Upper lobe of left lung (tissue), 6 donors: ENCODE data around the gene TNFAIP8. TPM values are rescaled to one million over a fixed set of nuclear protein-coding genes. Genes with fewer than 3 reads are reported as not detected.

ENCODE experiments used
- ATAC-seq, 2 donors: fragments of 200-7000 bp; cut with Tn5 transposase; one replicate each; pipeline ENCODE4 v1.9.1; 2022; ENCODE audit warnings: mild to moderate bottlenecking in 2 of 2, moderate library complexity in 2 of 2; ENCODE audit not compliant: low FRiP score in 2 of 2
- DNase-seq, 2 donors: peaks; one replicate each; pipeline ENCODE4 v3.0.0-alpha.2; 2019 to 2020
- H3K27ac ChIP-seq, 4 donors: fragments of 200-600 bp; sonication (generic); one replicate each; pipeline ENCODE4 v1.5.1; 2016 to 2019
- H3K27me3 ChIP-seq, 4 donors: fragments of 200-600 bp; sonication (generic); one replicate each; pipeline ENCODE4 v1.5.1; 2017 to 2019
- H3K36me3 ChIP-seq, 4 donors: fragments of 200-600 bp; sonication (generic); one replicate each; pipeline ENCODE4 v1.5.1; 2016 to 2019
- H3K4me1 ChIP-seq, 4 donors: fragments of 200-600 bp; sonication (generic); one replicate each; pipeline ENCODE4 v1.5.1; 2018 to 2019
- H3K4me3 ChIP-seq, 4 donors: fragments of 200-600 bp; sonication (generic); one replicate each; pipeline ENCODE4 v1.5.1; 2017 to 2019; ENCODE audit warnings: mild to moderate bottlenecking in 2 of 4, moderate library complexity in 1 of 4
- H3K9me3 ChIP-seq, 4 donors: fragments of 200-600 bp; sonication (generic); one replicate each; pipeline ENCODE4 v1.5.1; 2018 to 2019
- CTCF ChIP-seq, 6 experiments: fragments of 450-650 bp in 4 of 6; fragments of 200-600 bp in 2 of 6; sonication (generic) in 2 of 6; IDR thresholded peaks; one replicate each; pipeline ENCODE4 v1.5.1; 2016 to 2019; ENCODE audit warnings: antibody characterized with exemption in 6 of 6
- EP300 ChIP-seq, 4 donors: sonication (generic); formaldehyde crosslinking; IDR thresholded peaks; one replicate each; pipeline ENCODE4 v1.5.1; 2017; ENCODE audit warnings: antibody characterized with exemption in 4 of 4, control low read depth in 2 of 4
- POLR2A ChIP-seq, 4 donors: fragments of 450-650 bp; IDR thresholded peaks; one replicate each; pipeline ENCODE4 v1.5.1; 2016 to 2017; ENCODE audit warnings: antibody characterized with exemption in 4 of 4, mild to moderate bottlenecking in 2 of 4
- POLR2AphosphoS5 ChIP-seq, 2 donors: sonication (generic); formaldehyde crosslinking; IDR thresholded peaks; one replicate each; pipeline ENCODE4 v1.5.1; 2017; ENCODE audit warnings: antibody characterized with exemption in 2 of 2
- WGBS, 2 donors: methylation state at CpG; one replicate each; pipeline ENCODE4 v1.1.5; 2017 to 2018; 5-methylcytosine and 5-hydroxymethylcytosine counted together
- total RNA-seq, 6 donors: library from RNA; depleted of rRNA in 4 of 6; stranded (reverse); fragments of >200 nt in 4 of 6; gene quantifications; one replicate each; pipeline versions ENCODE4 v1.1.0 to v1.2.1, GENCODE V29; 2016 to 2021
- donor health status: DM: no; HTN: no; CAD: no; lungs with moderate emphysema.
- donor health status: DM: no; HTN: yes; CAD: no; lungs with severe emphysema.

TNFAIP8 gene
- total RNA-seq, 6 donors from 2014 or later = 14.7 to 33.2 (median 19.7) TPM

DNA sequence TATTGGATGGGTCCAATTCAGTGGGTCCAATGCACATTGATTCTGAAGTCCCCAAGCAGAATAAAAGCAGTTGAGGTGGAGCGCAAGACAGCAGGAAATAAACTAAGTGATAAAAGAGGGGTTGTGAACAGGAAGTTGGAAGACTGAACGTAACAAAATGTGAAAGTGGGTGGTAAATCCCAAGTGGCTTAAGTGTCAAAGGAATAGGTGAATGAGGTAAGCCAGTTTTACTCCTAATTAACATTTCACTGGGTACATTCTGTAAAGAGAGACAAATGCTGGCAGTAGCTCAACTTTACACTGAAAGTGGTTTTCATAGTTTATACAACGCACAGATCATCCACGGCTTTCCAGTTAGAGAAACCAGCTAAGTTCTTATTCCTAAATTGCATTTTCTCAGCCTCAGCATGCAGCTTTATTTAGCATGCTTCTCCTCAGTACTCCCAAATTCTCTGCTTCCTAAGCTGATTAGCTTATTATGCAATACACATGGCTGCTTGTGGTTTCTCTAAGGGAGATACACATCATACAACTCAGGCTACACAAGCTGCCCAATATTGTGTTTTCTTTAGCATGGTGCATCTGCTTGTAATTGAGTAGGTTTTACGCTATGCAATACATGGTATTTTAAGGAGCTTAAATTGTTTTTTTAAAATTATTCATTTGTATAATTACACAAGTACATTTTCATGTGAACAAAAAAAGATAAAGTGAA is 62.2 kb downstream of the TNFAIP8 start:
- WGBS, 2 donors = 40 to 48% methylated on average over 5 of the region's 5 CpGs
- TF ChIP-seq POLR2AphosphoS5 (IDR thresholded peaks at IDR 0.05) (no peak), EP300 (IDR thresholded peaks at IDR 0.05) (peak in 1 of 4 donors; percentile 31)
- Histone ChIP-seq H3K36me3 (no peaks in the 10 kb centered on the region), H3K27me3 (no peaks in the 10 kb centered on the region), H3K4me3 (no peak overlapping the region), H3K4me1 (peaks cover 5 to 34% (median 10%) of the 10 kb centered on the region in 4 donors), H3K9me3 (no peaks in the 10 kb centered on the region), H3K27ac (peak overlapping the region in 3 of 4 donors; percentile 39 to 57 (median 46))
- ATAC-seq (peak in 1 of 2 donors; percentile 69), DNase-seq (no peak)

DNA sequence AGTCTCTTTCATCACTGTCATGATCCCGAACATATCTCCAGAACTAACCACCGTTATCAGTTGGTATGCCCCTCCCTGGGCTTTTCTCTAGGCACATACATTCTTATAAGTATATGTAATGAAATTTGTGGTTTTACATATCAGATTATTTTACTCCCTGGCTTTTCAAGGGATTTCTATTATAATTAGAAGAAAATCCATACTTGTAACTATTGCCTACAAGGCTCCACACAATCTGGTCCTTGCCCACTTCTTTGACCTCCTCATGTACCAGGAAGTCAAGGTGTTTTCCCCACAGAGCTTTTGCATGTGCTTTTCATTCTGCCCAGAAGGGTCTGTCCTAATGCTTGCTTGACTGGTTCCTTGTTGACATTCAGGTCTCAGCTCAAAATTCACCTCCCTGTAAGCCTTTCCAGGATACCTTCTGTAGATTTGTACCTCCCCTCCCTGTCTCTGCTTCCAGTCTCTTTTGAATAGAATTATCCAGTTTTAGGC is 62.8 kb downstream of the TNFAIP8 start:
- TF ChIP-seq POLR2A (IDR thresholded peaks at IDR 0.05) (no peak), EP300 (IDR thresholded peaks at IDR 0.05) (peak in 3 of 4 donors; percentile 19 to 89 (median 22)), POLR2AphosphoS5 (IDR thresholded peaks at IDR 0.05) (no peak), CTCF (IDR thresholded peaks at IDR 0.05) (peak in 1 of 6 experiments; percentile 5)
- ATAC-seq = peak; percentile 58 to 80
- peak in 1 of 2 donors; percentile 69 for DNase-seq
- H3K36me3 ChIP-seq = no peaks in the 10 kb centered on the region
- no peaks in the 10 kb centered on the region for H3K9me3 ChIP-seq
- H3K27ac ChIP-seq = peak overlapping the region in 3 of 4 donors; percentile 39 to 67 (median 46)
- no peaks in the 10 kb centered on the region for H3K27me3 ChIP-seq
- WGBS, 2 donors = 30 to 47% methylated on average over 2 of the region's 2 CpGs
- no peak overlapping the region for H3K4me3 ChIP-seq
- peaks cover 5 to 36% (median 10%) of the 10 kb centered on the region in 4 donors for H3K4me1 ChIP-seq

DNA sequence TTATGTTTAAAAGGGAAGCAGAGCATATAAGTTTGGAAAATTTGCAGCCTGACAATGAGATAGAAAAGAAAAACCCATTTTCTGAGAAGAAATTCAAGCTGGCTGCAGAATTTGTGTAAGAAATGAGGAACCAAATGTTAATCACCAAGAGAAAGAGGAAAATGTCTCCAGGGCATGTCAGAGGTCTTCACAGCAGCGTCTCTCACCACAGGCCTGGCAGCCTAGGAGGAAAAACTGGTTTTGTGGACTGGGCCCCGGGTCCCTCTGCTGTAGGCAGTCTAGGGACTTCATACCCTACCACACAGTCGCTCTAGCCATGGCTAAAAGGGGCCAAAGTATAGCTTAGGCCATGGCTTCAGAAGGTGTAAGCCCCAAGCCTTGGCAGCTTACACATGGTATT is 64.3 kb downstream of the TNFAIP8 start:
- Histone ChIP-seq H3K27ac (peak overlapping the region in 2 of 4 donors; percentile 37 to 55), H3K27me3 (no peaks in the 10 kb centered on the region), H3K9me3 (no peaks in the 10 kb centered on the region), H3K4me1 (peaks cover 5 to 36% (median 10%) of the 10 kb centered on the region in 4 donors), H3K36me3 (no peaks in the 10 kb centered on the region), H3K4me3 (no peak overlapping the region)
- ATAC-seq = no peak
- 54 to 55% methylated on average over 3 of the region's 3 CpGs for WGBS, 2 donors
- TF ChIP-seq POLR2A (IDR thresholded peaks at IDR 0.05) = no peak
- no peak for TF ChIP-seq EP300 (IDR thresholded peaks at IDR 0.05)
- no peak for TF ChIP-seq POLR2AphosphoS5 (IDR thresholded peaks at IDR 0.05)
- no peak for TF ChIP-seq CTCF (IDR thresholded peaks at IDR 0.05)
- DNase-seq = peak in 1 of 2 donors; percentile 30

DNA sequence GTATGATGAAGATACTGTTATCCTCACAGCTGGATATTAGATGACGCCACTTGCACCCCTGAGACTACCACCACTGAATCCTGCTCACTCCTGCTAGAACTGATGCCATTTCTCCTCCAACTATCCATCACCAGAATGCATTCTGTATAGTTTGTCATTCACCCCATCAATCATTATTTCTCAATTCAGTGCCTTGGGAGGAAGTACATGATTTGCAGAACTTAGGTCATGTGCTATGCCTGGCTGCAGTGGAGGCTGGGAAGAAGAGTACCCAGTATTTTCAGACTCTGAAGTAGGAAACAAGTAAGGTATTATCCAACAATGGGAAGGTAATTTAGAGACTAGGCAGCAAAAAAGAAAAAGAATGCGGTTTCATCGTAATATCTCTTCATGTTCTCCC is 70.2 kb downstream of the TNFAIP8 start:
- Histone ChIP-seq H3K27me3 (no peaks in the 10 kb centered on the region), H3K27ac (peak overlapping the region in 2 of 4 donors; percentile 62), H3K4me1 (peaks cover 6 to 32% (median 12%) of the 10 kb centered on the region in 4 donors), H3K36me3 (no peaks in the 10 kb centered on the region), H3K4me3 (no peak overlapping the region), H3K9me3 (no peaks in the 10 kb centered on the region)
- TF ChIP-seq CTCF (IDR thresholded peaks at IDR 0.05) (no peak), POLR2A (IDR thresholded peaks at IDR 0.05) (no peak), POLR2AphosphoS5 (IDR thresholded peaks at IDR 0.05) (no peak), EP300 (IDR thresholded peaks at IDR 0.05) (no peak)
- 93 to 96% methylated on average over 3 of the region's 3 CpGs for WGBS, 2 donors
- DNase-seq (peak in 1 of 2 donors; percentile 40), ATAC-seq (peak in 1 of 2 donors; percentile 68)

DNA sequence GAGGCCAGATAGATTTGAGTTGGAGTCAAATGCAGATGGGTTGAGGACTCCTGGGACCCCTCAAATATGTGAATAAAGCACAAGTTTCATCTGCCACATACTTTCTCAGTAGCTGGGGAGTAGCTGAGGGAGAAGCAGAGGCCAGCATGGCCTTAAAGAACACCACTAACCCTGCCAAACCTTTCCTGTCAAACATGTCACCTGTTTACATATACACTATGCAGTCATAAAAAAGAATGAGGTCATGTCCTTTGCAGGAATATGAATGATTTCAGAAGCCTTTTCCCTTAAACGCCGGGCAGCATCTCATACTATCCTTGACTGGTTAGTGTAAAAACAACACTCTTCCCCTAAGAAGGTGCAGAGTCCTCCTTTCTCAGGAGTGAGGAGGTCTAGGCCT is 71.2 kb downstream of the TNFAIP8 start:
- DNase-seq (no peak), ATAC-seq (no peak)
- peaks cover 6 to 32% (median 12%) of the 10 kb centered on the region in 4 donors for H3K4me1 ChIP-seq
- no peaks in the 10 kb centered on the region for H3K27me3 ChIP-seq
- no peak overlapping the region for H3K4me3 ChIP-seq
- H3K27ac ChIP-seq = peak overlapping the region; percentile 45 to 62 (median 56)
- TF ChIP-seq EP300 (IDR thresholded peaks at IDR 0.05) (peak in 2 of 4 donors; percentile 37 to 45), CTCF (IDR thresholded peaks at IDR 0.05) (no peak)
- 42 to 49% methylated on average over 2 of the region's 2 CpGs for WGBS, 2 donors
- no peaks in the 10 kb centered on the region for H3K9me3 ChIP-seq
- H3K36me3 ChIP-seq = no peaks in the 10 kb centered on the region
